Activated T-cell treated with anti-CD3 and anti-CD28 coated beads for 4 hours (primary cell): ENCODE measurements around the gene RPL7A.
A peak's percentile ranks its signal among the peaks of the same experiment; 100 is the strongest.
"Not testable (repeated sequence)": the region's sequence is repeated elsewhere in the genome, so short reads cannot be mapped to it uniquely, and the experiment has no call there.

ENCODE experiments used
- DNase-seq: peaks from one replicate; pipeline ENCODE4 v3.0.0-alpha.2; 2020

Gene RPL7A

DNA sequence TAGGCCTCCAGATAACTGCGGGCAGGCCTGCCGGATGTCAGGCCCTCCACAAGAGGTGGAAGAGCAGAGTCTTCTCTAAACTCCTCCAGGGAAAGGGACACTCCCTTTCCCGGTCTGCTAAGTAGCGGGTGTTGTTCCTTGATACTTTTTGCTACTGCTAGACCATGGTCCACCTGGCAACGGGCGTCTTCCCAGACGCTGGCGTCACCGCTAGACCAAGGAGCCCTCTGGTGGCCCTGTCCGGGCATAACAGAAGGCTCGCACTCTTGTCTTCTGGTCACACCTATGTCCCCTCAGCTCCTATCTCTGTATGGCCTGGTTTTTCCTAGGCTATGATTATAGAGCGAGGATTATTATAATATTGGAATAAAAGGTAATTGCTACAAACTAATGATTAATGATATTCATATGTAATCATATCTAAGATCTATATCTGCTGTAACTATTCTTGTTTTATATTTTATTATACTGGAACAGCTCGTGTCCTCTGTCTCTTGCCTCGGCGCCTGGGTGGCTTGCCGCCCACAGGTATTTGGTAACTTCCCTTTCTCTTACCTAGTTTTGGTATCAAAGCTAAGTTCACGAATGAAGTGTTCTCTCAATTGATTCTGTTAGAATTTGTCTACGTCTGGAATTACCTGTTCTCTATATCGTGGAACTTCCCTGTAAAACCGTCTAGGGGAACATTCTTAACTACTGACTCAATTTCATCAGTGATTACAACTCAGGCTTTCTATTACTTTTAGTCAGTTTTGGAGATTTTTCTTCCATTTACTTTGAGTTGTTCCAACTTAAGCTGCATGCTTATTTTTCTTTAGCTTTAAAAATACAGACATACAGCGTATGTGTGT lies 18.5 kb upstream of the RPL7A start:
- not testable (repeated sequence) for DNase-seq

DNA sequence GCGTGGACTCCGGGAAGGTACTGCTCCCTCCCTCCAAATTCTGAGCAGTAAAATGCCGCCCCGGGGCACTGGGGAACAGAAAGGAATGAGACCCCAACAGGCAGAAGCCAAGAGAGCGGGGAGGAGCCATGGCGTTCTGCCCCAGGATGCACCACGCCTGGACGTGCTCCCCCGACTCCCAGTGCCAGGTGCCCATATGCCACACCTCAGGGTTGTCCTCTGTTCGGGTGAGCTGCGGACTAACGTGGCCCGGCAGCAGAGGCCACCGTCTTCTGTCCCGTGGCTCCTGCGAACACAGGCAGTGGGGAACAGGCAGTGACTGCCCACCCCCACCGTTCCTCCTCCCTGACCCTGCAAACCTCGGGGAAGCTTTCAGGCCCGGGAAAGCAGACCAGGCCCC lies 16.8 kb upstream of the RPL7A start:
- no peak for DNase-seq

DNA sequence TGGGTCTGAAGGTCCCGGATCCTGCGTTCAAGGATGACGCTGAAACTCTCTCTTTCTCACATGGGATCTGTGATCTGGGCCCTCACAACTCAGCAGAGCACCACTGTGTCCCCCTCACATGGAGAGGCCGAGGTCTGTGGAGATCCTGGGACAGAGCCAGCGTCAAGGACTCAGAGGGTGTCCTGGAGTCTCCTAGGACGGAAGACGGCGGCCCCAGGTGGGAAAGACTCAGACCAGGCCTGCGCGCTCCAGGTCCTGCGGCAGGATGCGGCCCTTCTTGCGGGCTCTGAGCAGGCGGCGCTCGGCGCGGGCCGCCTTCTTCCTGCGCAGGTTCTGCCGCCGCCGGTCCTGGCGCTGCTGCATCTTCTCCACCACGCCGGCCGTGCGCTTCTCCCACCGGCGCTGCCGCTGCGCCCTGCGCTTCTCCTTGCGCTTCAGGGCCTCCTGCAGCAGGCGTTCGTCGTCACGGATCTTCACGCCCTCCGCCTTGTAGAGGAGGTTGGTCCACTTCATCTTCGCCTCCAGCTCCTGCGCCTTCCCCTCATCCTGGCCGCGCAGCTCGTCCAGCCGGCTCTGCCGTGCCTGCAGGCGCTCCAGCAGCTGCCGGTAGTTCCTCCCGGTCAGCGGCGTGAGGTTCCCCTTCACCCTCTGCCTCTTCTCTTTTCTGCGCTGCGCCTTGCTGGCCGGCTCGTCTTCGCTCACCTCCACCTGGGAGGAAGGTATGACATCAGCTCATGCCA lies 16.2 kb upstream of the RPL7A start:
- DNase-seq = no peak

DNA sequence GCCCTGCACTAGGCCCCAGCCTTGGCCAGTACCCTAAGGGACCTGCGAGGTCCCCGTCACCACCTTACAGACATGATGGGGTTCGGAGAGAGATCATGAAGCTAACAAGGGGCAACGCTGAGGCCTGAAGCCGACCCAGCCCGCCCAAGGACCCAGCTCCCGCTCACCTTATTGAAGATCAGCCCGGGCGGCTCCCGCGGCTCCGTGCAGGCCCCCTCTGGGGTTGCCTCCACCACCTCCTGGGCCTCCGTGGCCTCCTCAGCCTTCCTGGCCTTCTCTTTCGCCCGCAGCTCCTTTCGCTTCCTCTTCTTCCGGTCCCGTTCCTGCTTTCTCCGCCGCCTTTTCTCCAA lies 15.7 kb upstream of the RPL7A start:
- DNase-seq = no peak

DNA sequence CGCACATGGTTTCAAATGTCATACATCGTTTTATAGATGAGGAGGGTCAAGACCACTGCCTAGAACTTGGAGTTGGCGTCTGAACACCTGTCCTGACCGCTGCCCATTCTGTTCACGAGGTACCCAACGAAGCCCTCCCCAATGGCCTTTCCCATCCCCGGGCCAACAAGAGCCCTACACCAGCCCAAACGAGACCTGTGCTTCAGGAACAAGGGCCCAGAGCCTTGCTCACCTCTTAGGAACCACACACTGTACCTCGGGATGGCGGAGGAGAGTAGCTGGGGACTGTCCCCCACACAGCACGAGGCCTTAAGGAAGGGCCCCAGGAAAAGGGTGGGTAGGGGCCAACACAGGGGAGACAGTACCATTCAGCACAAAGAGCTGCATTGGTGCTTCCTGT lies 15.0 kb upstream of the RPL7A start:
- DNase-seq = no peak

DNA sequence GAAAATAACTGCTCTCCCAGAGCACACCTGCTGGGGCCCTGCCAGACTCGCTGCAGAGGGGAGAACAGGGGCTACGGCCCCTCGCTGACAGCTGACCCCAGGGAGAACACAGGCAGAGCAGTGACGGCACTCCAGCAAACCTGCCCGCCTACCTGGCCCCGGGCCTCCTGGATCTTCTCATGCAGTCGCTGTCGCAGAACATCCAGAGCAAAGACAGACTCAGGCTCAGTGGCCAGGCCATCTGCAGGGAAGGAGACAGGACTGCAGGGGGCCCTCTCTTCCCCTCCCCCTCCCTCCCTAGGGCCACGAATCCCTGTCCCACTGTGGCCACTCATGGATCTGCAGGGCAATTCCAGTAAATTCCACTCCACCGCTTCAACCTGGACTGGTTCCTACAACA lies 14.5 kb upstream of the RPL7A start:
- DNase-seq = no peak

DNA sequence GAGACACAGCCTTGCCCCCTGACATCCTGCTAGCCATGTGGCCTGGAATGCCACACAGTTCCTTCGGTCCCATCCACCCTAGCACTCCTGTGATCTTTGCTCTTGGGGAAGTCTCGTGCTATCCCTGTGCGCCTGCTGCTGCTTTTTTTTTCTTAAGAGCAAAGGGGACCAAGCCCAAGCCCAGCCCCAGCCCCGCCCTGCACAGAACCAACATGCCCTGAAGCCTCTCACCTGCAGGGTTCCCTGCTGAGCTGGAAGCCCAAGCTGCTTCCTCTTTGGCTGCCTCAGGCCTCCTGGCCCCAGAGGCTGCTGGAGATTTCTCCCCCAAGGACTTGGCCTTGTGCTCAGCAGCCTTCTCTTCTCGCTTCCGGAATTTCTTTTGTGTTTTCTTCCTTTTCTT lies 13.9 kb upstream of the RPL7A start:
- DNase-seq = no peak

DNA sequence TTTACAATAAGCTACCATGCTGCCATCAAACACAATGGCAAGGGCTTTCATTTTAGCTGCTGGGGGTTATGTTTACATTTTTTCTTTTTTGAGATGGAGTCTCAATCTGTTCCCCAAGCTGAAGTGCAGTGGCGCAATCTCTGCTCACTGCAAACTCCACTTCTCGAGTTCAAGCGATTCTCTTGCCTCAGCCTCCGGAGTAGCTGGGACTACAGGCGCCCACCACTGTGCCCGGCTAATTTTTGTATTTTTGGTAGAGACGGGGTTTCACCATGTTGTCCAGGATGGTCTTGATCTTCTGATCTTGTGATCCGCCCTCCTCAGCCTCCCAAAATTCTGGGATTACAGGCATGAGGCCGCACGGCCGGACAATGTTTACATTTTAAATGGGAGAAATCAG lies 13.1 kb upstream of the RPL7A start:
- DNase-seq = not testable (repeated sequence)

DNA sequence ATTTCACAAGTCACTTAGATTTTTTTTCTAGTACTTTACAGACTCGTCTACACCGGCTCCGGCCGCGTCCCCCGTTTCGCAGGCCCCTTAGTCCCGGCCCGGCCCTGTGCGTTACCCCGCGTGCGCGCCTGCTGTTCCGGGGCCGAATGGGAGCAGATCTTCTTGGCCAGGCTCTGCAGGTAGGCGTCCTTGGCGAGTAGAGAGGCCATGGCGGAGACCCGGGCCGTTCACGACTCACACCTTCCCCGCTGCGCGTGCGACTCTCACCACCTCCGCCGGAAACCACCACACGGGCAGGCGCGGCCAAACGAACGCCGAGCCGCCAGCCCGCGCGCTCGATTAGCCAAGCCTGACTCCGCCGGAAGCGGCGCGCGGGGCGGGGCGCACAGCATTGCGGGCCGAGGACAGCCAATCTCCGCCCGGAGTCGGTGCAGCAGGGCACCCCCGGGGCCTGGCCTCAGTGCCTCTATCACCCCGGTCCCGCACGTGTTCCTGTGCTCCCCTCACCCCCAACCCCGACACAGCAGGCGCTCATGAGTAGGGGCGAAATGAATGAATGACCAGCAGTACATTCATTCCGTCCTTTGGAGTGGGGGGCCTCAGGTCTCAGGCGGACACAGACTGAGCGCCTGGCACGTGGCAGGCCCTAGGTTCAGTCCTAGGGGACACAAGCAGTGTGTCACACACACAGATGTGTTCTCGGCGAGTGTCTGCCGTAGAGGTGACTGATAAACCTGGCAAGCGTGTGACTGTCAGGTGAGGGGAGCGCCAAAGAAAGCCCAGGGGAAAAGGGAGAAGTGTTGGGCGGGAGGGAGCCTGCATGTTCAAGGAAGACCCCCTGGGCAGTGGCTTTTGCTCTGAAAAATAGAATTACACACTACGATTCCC lies 11.8 kb upstream of the RPL7A start, which contains the start of gene SURF6:
SURF6 (minus strand) TSS at position 265 of the 888 bp plus-strand sequence; CDS start at position 209, 56 bp downstream.
- peak; percentile 90 for DNase-seq

DNA sequence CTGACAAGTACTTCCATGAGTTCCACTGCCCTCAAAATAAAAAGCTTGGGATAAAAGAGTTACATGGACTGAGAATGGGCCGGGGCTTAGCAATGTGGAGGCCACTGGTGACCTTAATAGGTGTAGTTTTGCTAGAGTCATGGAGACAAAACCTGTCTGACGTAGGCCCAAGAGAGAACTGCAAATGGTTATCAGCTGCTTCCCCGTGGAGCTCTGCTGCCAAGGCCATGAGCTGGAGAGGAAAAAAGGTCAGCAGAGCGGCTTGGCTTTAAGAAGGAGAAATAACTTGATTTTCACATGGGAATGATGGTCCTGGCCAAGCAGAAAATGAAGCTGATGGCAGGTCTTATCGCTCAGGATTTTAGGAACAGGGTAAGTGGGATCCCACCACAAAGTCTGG lies 8.4 kb upstream of the RPL7A start:
- no peak for DNase-seq

DNA sequence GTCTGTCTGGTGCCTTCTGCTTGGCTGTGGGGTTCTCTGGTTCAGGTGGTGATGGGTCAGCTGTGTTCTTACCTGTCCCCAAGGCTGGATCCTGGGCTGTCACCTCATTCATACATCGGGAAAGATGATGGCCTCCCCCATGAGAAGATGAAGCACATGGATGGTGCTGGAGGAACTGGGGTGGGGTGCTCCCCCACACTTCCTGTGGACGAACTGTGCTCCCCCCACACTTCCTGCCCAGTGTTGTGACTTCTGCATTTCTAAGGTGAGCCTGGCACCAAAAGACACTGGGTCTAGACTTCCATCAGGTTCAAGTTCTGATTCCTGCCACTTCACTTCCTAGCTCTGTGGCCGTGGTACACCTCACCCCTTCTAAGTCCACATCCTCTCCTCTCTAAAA lies 7.8 kb upstream of the RPL7A start:
- no peak for DNase-seq

DNA sequence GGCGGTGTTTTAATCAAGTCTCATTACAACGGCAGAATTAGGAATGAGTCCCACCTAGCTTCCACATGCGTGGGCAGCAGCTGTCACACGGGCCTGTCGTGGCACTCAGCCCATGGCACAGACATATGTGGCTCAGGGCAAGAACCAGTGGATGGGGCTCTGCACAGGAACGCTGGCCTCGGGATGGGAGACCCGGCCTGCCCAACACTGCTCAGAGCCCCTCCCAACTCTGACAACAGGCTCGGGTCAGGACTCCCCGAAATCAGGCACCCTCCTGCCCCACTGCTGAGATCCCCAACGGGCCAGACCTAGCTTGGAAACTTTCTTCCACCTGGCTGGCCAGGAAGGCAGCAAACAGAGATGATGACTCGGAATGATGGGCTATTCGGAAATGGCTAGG lies 7.1 kb upstream of the RPL7A start:
- no peak for DNase-seq

DNA sequence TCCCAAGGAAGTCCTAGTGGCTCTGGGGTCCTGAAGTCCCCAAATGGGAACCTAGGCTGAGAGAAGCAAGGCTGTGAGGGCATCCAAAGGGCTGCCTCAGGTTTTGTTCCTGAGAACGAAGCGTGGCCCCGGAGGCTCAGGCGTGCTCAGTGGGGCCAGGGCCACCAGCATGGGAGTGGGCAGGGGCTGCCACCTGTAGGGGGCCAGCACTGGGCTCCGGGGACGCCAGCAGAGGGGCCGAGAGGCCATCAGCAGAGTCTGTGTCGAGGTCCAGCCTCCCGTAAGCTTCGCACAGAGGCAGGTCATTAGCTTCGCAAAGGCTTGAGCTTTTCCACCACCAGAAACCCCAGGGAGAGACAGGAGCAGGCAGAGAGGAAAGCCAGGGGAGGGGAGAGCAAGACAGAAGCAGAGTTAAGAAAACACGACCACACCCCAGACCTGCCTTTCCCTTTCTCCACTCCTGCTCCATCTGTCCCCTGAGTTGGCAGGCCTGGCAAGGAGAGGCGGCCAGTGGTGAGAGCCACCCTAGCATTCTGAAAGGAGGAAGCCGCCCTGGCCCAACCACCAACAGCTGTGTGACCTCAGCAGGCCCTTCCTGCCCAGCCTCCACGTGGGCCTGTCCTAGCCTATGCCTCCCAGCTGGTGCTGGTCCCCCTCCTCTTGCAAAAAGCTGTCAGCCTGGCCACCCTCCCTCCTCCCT lies 6.5 kb upstream of the RPL7A start:
- no peak for DNase-seq

DNA sequence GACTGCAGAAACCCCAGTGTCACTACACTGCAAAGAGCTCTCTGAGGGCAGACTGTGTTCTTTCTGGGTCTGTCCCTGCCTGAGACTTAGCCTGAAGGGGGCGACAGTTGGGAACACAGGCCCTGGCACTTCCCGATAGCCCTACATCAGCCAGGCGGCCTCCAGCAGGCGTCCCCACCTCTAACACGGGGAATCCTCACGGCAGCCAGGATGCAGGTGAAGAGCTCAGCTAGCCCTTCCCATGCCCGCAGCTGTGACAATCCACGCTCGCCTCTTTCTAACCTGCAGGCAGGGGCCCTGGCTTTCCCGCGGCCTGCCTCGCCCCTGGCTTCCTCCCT lies 6.0 kb upstream of the RPL7A start:
- no peak for DNase-seq

DNA sequence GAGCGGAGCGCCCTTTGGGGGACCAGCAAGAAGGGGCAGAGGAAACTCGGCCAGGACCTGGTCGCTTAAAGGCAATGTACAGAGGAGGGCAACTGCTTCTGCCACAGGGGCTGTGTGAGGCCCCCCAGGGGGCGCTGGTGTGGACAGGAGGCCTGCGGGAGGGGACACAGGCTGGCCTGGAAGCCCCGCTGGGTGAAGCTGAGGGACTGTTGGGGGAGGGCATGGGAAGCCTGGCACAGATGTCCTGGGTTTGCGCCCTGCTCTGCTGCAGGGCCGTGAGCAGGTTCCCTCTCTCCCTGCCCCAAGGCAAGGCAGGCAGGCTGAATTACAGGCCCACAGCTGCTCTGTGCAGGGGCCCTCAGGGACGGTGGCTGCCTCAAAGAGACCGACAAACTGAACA lies 5.4 kb upstream of the RPL7A start:
- DNase-seq = no peak

DNA sequence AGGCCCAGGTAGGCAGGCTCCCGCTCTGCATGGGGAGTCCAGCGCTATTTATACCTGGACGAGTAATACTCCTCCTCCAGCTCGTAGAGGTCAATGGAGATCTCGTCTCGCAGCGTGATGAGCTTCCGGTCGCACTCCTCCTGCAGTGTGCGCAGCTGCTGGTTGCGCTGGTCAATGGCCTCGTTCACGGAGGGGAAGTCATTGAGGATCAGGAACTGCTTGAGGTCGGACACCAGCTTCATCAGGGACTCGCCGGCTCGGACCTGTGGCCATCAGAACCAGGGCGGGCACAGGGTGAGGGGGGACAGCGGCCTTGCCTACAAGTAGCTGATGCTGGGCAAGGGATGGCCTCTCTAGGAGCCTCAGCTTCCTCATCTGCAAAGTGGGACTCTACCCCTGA lies 3.9 kb upstream of the RPL7A start:
- DNase-seq = no peak

DNA sequence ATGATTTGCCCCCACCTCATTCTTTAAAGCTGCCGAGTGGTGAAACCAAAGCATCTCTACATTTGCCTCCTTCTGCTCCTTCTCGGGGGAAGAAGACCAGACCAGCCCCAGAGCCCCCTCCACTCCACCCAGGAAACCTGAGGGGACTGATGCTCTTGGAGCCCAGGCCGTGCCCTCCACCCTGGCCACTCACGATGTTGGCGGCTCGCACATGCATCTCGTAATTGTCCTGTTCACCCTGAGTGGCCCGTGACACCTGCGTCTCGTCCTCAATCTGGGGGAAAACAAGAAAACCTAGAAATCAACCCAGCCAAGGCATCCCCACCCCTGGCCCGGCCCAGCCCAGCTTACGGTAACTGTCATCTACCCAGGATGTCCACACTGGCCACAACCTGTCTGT lies 3.0 kb upstream of the RPL7A start:
- no peak for DNase-seq

DNA sequence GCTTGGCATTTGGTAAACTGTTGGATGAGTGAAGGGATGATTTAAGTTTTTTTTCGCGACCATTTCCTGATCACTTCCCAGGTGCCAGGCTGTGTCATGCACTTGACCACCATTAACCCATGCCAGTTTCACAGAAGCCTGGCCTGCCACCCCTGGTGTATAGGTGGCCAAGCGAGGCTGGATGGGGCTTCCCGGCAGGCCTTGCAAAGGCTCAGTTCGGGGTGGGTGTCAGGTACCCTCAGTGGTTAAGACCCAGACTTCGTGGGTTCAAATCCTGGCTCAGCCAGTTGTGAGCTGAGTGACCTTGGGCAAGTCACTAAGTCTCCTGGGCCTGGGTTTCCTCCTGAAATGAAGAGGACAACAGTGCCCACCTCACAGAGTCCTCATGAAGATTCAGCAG lies 2.4 kb upstream of the RPL7A start:
- DNase-seq = no peak

DNA sequence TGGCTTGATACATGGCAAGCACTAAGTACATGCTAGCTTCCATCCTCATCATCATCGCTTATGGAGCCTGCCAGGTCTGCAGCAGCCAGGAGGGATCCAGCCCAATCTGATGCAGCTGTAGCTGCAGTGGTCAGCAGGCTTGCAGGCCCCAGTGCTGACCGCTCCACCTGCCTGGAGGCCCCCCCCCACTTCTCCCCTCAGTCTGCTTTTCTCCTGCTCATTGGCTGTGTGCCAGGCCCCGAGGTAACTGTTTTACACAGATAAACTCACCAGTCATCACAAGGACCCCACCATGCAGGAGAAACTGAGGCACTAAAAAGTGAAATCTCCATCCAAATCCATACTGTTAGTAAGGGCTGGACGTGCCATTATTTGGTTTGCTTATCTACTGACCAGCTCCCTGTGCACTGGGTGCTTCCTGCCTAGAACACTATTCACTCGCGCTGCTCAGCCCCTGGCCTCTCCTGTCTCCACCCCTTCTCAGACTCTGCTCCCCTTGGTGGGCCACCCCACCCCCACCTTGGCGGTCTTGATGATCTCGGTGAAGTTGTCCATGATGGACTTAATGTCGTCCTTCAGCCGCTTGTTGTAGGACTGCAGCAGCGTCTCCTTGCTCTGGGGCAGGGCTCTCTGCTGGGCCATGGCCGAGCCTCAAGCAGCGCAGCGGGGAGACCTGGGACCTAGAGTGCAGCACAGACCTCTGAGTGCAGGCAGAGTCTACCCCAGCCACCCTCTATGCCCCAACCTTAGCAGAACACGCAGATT lies 1.8 kb upstream of the RPL7A start:
- no peak for DNase-seq

DNA sequence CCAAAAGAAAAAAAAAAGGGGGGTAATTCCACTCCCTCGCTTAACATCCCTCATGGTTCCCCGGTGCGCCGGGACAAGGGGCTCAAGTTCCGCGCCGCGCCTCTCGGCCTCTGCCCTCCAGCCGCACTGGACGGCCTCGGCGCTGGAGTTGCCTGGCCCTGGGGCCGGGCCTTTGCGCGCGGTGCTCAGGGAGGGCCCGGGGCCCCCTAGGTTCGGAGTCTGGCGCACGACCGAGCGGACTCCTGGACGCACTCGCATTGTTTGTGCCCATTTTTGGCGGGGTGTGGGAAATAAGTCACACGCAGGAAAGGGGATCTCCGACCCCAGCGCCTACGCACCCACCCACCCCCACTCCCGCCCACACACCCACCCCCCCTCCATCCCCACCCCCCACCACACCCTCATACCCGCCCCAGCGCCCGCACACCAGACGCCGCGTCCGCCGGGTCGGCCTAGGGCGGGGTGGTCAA lies 468 bp upstream of the RPL7A start:
- DNase-seq = no peak

DNA sequence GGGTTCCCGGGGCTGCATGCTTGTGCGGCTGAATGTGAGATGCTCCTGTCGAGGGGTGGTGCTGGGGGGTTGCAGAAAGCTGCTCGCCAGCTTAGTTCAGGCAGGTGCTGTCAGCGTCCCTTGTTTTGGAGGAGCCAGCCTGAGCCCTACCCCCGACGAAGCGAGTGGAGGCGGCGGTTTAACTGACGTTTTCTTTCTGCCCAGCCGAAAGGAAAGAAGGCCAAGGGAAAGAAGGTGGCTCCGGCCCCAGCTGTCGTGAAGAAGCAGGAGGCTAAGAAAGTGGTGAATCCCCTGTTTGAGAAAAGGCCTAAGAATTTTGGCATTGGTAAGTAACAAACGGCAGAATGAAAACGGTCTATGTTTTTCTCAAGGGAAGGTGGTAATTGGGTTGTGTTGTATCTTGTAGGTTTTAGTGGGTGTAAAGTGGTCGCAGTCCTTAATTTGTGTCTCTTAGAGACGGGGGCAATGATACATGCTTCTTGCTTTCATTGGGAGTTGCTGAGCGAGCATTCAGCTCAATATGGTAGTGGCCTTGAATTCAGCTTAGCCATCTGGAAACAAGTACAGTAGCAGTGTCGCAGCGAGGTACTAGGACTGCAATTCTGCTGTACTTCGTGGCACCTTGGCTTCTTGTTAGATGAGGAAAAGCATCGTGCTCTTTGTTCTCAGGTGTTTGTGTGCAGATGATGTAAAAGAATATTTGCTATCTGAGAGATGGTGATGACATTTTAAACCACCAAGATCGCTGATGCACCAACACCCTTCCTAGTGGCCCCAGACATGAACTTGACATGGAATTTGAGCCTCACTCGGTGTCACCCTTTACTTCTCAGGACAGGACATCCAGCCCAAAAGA lies 928 bp downstream of the RPL7A start:
- no peak for DNase-seq
